Measurements from ENCODE around the gene SPOCK3. TPM values are rescaled to one million over a fixed set of nuclear protein-coding genes. Genes with fewer than 3 reads are reported as not detected.

The SPOCK3 gene
- total and polyA plus RNA-seq, 2 experiments from 2014 or later = 1.6 to 4.1 TPM

DNA sequence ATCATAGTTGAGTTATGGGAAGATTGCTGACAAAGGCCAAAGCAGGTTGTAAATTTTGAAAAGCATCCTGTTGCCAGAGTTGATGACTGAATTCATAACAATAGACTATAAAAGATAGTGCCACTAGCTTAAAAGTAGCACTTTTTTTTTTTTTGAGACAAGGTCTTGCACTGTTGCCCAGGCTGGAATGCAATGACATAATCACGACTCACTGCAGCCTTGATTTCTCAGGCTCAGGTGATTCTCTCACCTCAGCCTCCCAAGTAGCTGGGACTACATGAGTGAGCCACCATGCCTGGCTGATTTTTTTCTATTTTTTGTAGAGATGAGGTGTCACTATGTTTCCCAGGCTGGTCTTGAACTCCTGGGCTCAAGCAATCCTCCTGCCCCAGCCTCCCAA, 122.7 kb downstream of the SPOCK3 start:
- ATAC-seq = no peak
- no peaks in the 10 kb centered on the region for H3K36me3 Mint-ChIP-seq (ENCODE audit: low read depth)
- H3F3A ChIP-seq (replicated peaks; ENCODE audit: low read depth) = no peaks in the 10 kb centered on the region
- no peaks in the 10 kb centered on the region for H4K20me1 ChIP-seq (replicated peaks; ENCODE audit: insufficient read depth)
- H3K27me3 ChIP-seq (ENCODE audit: insufficient read depth) = no peaks in the 10 kb centered on the region
- H3K4me3 Mint-ChIP-seq = no peak overlapping the region
- no peaks in the 10 kb centered on the region for H3K9me3 Mint-ChIP-seq
- TF ChIP-seq CREB1 (CRISPR knock-in tag; IDR thresholded peaks at IDR 0.05; ENCODE audit: low read depth) = no peak
- TF ChIP-seq, protein P1, sequence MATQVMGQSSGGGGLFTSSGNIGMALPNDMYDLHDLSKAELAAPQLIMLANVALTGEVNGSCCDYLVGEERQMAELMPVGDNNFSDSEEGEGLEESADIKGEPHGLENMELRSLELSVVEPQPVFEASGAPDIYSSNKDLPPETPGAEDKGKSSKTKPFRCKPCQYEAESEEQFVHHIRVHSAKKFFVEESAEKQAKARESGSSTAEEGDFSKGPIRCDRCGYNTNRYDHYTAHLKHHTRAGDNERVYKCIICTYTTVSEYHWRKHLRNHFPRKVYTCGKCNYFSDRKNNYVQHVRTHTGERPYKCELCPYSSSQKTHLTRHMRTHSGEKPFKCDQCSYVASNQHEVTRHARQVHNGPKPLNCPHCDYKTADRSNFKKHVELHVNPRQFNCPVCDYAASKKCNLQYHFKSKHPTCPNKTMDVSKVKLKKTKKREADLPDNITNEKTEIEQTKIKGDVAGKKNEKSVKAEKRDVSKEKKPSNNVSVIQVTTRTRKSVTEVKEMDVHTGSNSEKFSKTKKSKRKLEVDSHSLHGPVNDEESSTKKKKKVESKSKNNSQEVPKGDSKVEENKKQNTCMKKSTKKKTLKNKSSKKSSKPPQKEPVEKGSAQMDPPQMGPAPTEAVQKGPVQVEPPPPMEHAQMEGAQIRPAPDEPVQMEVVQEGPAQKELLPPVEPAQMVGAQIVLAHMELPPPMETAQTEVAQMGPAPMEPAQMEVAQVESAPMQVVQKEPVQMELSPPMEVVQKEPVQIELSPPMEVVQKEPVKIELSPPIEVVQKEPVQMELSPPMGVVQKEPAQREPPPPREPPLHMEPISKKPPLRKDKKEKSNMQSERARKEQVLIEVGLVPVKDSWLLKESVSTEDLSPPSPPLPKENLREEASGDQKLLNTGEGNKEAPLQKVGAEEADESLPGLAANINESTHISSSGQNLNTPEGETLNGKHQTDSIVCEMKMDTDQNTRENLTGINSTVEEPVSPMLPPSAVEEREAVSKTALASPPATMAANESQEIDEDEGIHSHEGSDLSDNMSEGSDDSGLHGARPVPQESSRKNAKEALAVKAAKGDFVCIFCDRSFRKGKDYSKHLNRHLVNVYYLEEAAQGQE (IDR thresholded peaks at IDR 0.05; ENCODE audit: unreplicated experiment) = no peak
- TF ChIP-seq NANOG (IDR thresholded peaks at IDR 0.05; ENCODE audit: borderline replicate concordance) = no peak
- no peak for TF ChIP-seq POLR2AphosphoS5 (IDR thresholded peaks at IDR 0.05; ENCODE audit: low read depth)
- TF ChIP-seq EZH2 (IDR thresholded peaks at IDR 0.05; ENCODE audit: low read depth, unreplicated experiment) = no peak
- no peak for TF ChIP-seq ZNF331 (CRISPR knock-in tag; IDR thresholded peaks at IDR 0.05; ENCODE audit: low read depth)
- TF ChIP-seq, protein P2, sequence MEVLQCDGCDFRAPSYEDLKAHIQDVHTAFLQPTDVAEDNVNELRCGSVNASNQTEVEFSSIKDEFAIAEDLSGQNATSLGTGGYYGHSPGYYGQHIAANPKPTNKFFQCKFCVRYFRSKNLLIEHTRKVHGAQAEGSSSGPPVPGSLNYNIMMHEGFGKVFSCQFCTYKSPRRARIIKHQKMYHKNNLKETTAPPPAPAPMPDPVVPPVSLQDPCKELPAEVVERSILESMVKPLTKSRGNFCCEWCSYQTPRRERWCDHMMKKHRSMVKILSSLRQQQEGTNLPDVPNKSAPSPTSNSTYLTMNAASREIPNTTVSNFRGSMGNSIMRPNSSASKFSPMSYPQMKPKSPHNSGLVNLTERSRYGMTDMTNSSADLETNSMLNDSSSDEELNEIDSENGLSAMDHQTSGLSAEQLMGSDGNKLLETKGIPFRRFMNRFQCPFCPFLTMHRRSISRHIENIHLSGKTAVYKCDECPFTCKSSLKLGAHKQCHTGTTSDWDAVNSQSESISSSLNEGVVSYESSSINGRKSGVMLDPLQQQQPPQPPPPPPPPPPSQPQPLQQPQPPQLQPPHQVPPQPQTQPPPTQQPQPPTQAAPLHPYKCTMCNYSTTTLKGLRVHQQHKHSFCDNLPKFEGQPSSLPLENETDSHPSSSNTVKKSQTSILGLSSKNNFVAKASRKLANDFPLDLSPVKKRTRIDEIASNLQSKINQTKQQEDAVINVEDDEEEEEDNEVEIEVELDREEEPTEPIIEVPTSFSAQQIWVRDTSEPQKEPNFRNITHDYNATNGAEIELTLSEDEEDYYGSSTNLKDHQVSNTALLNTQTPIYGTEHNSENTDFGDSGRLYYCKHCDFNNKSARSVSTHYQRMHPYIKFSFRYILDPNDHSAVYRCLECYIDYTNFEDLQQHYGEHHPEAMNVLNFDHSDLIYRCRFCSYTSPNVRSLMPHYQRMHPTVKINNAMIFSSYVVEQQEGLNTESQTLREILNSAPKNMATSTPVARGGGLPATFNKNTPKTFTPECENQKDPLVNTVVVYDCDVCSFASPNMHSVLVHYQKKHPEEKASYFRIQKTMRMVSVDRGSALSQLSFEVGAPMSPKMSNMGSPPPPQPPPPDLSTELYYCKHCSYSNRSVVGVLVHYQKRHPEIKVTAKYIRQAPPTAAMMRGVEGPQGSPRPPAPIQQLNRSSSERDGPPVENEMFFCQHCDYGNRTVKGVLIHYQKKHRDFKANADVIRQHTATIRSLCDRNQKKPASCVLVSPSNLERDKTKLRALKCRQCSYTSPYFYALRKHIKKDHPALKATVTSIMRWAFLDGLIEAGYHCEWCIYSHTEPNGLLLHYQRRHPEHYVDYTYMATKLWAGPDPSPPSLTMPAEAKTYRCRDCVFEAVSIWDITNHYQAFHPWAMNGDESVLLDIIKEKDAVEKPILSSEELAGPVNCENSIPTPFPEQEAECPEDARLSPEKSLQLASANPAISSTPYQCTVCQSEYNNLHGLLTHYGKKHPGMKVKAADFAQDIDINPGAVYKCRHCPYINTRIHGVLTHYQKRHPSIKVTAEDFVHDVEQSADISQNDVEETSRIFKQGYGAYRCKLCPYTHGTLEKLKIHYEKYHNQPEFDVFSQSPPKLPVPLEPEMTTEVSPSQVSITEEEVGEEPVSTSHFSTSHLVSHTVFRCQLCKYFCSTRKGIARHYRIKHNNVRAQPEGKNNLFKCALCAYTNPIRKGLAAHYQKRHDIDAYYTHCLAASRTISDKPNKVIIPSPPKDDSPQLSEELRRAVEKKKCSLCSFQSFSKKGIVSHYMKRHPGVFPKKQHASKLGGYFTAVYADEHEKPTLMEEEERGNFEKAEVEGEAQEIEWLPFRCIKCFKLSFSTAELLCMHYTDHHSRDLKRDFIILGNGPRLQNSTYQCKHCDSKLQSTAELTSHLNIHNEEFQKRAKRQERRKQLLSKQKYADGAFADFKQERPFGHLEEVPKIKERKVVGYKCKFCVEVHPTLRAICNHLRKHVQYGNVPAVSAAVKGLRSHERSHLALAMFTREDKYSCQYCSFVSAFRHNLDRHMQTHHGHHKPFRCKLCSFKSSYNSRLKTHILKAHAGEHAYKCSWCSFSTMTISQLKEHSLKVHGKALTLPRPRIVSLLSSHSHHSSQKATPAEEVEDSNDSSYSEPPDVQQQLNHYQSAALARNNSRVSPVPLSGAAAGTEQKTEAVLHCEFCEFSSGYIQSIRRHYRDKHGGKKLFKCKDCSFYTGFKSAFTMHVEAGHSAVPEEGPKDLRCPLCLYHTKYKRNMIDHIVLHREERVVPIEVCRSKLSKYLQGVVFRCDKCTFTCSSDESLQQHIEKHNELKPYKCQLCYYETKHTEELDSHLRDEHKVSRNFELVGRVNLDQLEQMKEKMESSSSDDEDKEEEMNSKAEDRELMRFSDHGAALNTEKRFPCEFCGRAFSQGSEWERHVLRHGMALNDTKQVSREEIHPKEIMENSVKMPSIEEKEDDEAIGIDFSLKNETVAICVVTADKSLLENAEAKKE (CRISPR knock-in tag; IDR thresholded peaks at IDR 0.05) = no peak
- TF ChIP-seq JUNB (IDR thresholded peaks at IDR 0.05; ENCODE audit: unreplicated experiment) = no peak
- TF ChIP-seq STAT1 (IDR thresholded peaks at IDR 0.05; ENCODE audit: unreplicated experiment) = no peak
- TF ChIP-seq, protein P3, sequence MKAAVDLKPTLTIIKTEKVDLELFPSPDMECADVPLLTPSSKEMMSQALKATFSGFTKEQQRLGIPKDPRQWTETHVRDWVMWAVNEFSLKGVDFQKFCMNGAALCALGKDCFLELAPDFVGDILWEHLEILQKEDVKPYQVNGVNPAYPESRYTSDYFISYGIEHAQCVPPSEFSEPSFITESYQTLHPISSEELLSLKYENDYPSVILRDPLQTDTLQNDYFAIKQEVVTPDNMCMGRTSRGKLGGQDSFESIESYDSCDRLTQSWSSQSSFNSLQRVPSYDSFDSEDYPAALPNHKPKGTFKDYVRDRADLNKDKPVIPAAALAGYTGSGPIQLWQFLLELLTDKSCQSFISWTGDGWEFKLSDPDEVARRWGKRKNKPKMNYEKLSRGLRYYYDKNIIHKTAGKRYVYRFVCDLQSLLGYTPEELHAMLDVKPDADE (IDR thresholded peaks at IDR 0.05) = no peak
- no peak for TF ChIP-seq ZNF114 (CRISPR knock-in tag; IDR thresholded peaks at IDR 0.05)
- no peak overlapping the region for H3K27ac Mint-ChIP-seq
- no peaks in the 10 kb centered on the region for H3K4me1 ChIP-seq (ENCODE audit: insufficient read depth)
- H3K27me3 Mint-ChIP-seq (ENCODE audit: insufficient read depth, low read depth, poor library complexity) = no peaks in the 10 kb centered on the region
- no peaks in the 10 kb centered on the region for H3K36me3 ChIP-seq (ENCODE audit: insufficient read depth)
- H3K4me3 ChIP-seq = no peak overlapping the region
- no peak overlapping the region for H3K27ac ChIP-seq (ENCODE audit: low read depth)
- no peak overlapping the region for H2AFZ ChIP-seq
- DNase-seq (ENCODE audit: low spot score) = no peak
- H3K4me2 ChIP-seq = no peak overlapping the region
- no peaks in the 10 kb centered on the region for H3K79me2 ChIP-seq (replicated peaks; ENCODE audit: insufficient read depth)
- H3K4me1 Mint-ChIP-seq = no peaks in the 10 kb centered on the region
- no peaks in the 10 kb centered on the region for H3K9me2 ChIP-seq (ENCODE audit: insufficient read depth)

Data from GM23338 (cell line).